Measurements from ENCODE around the gene FHOD3. TPM values are rescaled to one million over a fixed set of nuclear protein-coding genes. Genes with fewer than 3 reads are reported as not detected.

Gene FHOD3
- polyA plus RNA-seq, 2 of the 4 experiments (the other 2 are of a cell fraction) = 2.5 to 3.6 TPM

GRCh38 chr18:36777566-36777965 is 480.1 kb downstream of the FHOD3 start:
- FAIRE-seq = no peak
- Histone ChIP-seq H3K4me1 (no peaks in the 10 kb centered on the region), H3K4me3 (no peak overlapping the region), H3K27ac (no peak overlapping the region), H3K9me3 (no peaks in the 10 kb centered on the region), H3K4me2 (no peak overlapping the region)
- WGBS (ENCODE audit: missing lambda C conversion rate) = 83% methylated on average over 1 of the region's 1 CpG
- no peak for DNase-seq (ENCODE audit: low read depth in 1 of 2, low spot score in 1 of 2)
- POLR2A ChIA-PET = no interaction called here
- TF ChIP-seq ELK1 (IDR thresholded peaks at IDR 0.05; ENCODE audit: low read depth, low read length) (no peak), TFCP2L1 (CRISPR knock-in tag; IDR thresholded peaks at IDR 0.05) (no peak), NR3C1 (IDR thresholded peaks at IDR 0.05) (no peak), REST (IDR thresholded peaks at IDR 0.05) (no peak), EP300 (IDR thresholded peaks at IDR 0.05) (no peak), RNF2 (IDR thresholded peaks at IDR 0.05; ENCODE audit: borderline replicate concordance, low read depth) (no peak), CHD2 (IDR thresholded peaks at IDR 0.05; ENCODE audit: low read length, partially characterized antibody) (no peak), MAX (IDR thresholded peaks at IDR 0.05) (no peak), RFX5 (IDR thresholded peaks at IDR 0.05) (no peak), FOXS1 (CRISPR knock-in tag; IDR thresholded peaks at IDR 0.05) (no peak), CHD4 (IDR thresholded peaks at IDR 0.05; ENCODE audit: borderline replicate concordance) (no peak), POLR2AphosphoS2 (conservative IDR thresholded peaks at IDR 0.05; ENCODE audit: low read length) (no peak), BHLHE40 (IDR thresholded peaks at IDR 0.05; ENCODE audit: low read depth, low read length) (no peak), HOXB13 (CRISPR knock-in tag; IDR thresholded peaks at IDR 0.05; ENCODE audit: low read depth) (no peak), KDM1A (IDR thresholded peaks at IDR 0.05; ENCODE audit: low read depth) (no peak), HDAC2 (IDR thresholded peaks at IDR 0.05) (no peak)
- CTCF ChIA-PET = no interaction called here
- ATAC-seq = no peak

GRCh38 chr18:36780748-36781147 is 483.2 kb downstream of the FHOD3 start:
- FAIRE-seq (no peak), DNase-seq (ENCODE audit: low read depth in 1 of 2, low spot score in 1 of 2) (no peak), ATAC-seq (no peak)
- H3K9me3 ChIP-seq = no peaks in the 10 kb centered on the region
- CTCF ChIA-PET = no interaction called here
- no peak for TF ChIP-seq EHF (CRISPR knock-in tag; IDR thresholded peaks at IDR 0.05)
- TF ChIP-seq RAD21 (conservative IDR thresholded peaks at IDR 0.05 in 1 of 2, IDR thresholded peaks at IDR 0.05 in 1 of 2) = no peak
- no peak for TF ChIP-seq HOXA7 (CRISPR knock-in tag; IDR thresholded peaks at IDR 0.05)
- TF ChIP-seq GATA3 (IDR thresholded peaks at IDR 0.05; ENCODE audit: borderline replicate concordance) = no peak
- no peak for TF ChIP-seq MYC (IDR thresholded peaks at IDR 0.05; ENCODE audit: borderline replicate concordance, low read length)
- no peak for TF ChIP-seq SREBF2 (IDR thresholded peaks at IDR 0.05)
- TF ChIP-seq ATOH8 (CRISPR knock-in tag; IDR thresholded peaks at IDR 0.05; ENCODE audit: low read depth) = no peak
- 73% methylated on average over 2 of the region's 2 CpGs for WGBS (ENCODE audit: missing lambda C conversion rate)
- no peaks in the 10 kb centered on the region for H3K4me1 ChIP-seq
- H3K27ac ChIP-seq = no peak overlapping the region
- POLR2A ChIA-PET = no interaction called here
- no peak overlapping the region for H3K4me2 ChIP-seq
- no peak overlapping the region for H3K4me3 ChIP-seq
